A673 (cell line): ENCODE data around the gene TOP2A. TPM values are rescaled to one million over a fixed set of nuclear protein-coding genes. Genes with fewer than 3 reads are reported as not detected.

Experiments used
- BruUV-seq: library from RNA; stranded (reverse); fragments of 400-500 nt; replicated peaks from 2 replicates; lab custom pipeline; 2021; lab: Mats Ljungman, UMichigan
- CTCF ChIA-PET: fragments of 300-600 bp; sonication (Branson Sonifier 250); formaldehyde crosslinking; loops from one replicate; lab custom pipeline; 2022; ENCODE audit warnings: antibody characterized with exemption; lab: Charles Lee
- POLR2A ChIA-PET: fragments of 300-600 bp; sonication (Branson Sonifier 250); formaldehyde crosslinking; loops from one replicate; lab custom pipeline; 2022; ENCODE audit warnings: antibody characterized with exemption; ENCODE audit not compliant: low non-redundant PET; lab: Charles Lee
- DNase-seq: peaks from one replicate; pipeline ENCODE4 v3.0.0-alpha.2; 2015; ENCODE audit warnings: low spot score
- H3K27ac ChIP-seq: fragments of 200-600 bp; sonication (generic); 2 replicates; pipeline ENCODE4 v1.5.1; 2016; ENCODE audit warnings: mixed run types, low read depth, mild to moderate bottlenecking, mixed read lengths, antibody characterized with exemption, low read length; ENCODE audit not compliant: poor library complexity, severe bottlenecking
- H3K27me3 ChIP-seq: fragments of 200-600 bp; sonication (generic); replicated peaks from 2 replicates; pipeline ENCODE4 v1.6.1; 2017; ENCODE audit warnings: mixed run types, low read depth, mild to moderate bottlenecking, mixed read lengths, antibody characterized with exemption, low read length; ENCODE audit not compliant: insufficient read depth, poor library complexity
- H3K36me3 ChIP-seq: fragments of 200-600 bp; sonication (generic); 2 replicates; pipeline ENCODE4 v1.6.1; 2016; ENCODE audit warnings: mixed run types, mild to moderate bottlenecking, mixed read lengths, antibody characterized with exemption, low read length; ENCODE audit not compliant: insufficient read depth, poor library complexity, severe bottlenecking
- H3K4me1 ChIP-seq: fragments of 200-600 bp; sonication (generic); 2 replicates; pipeline ENCODE4 v1.6.1; 2017; ENCODE audit warnings: mixed run types, mild to moderate bottlenecking, mixed read lengths, antibody characterized with exemption, low read length; ENCODE audit not compliant: insufficient read depth, poor library complexity, severe bottlenecking
- H3K4me3 ChIP-seq: fragments of 200-600 bp; sonication (generic); 2 replicates; pipeline ENCODE4 v1.5.1; 2016; ENCODE audit warnings: low read depth, mixed run types, mild to moderate bottlenecking, mixed read lengths, low read length; ENCODE audit not compliant: poor library complexity, severe bottlenecking
- H3K9me3 ChIP-seq: fragments of 200-600 bp; sonication (generic); 2 replicates; pipeline ENCODE4 v1.6.1; 2016; ENCODE audit warnings: mixed run types, low read depth, mild to moderate bottlenecking, mixed read lengths, antibody characterized with exemption, low read length; ENCODE audit not compliant: poor library complexity, severe bottlenecking
- CTCF ChIP-seq: fragments of 300-800, 200-600 bp; sonication (generic); conservative IDR thresholded peaks from 2 replicates; pipeline ENCODE4 v1.5.1; 2017; ENCODE audit warnings: low read depth, mild to moderate bottlenecking, antibody characterized with exemption, low read length, moderate library complexity, mixed read lengths
- EZH2 ChIP-seq: fragments of 200-600 bp; sonication (generic); IDR thresholded peaks from 2 replicates; pipeline ENCODE4 v1.6.1; 2017; ENCODE audit warnings: borderline replicate concordance, low read depth, mild to moderate bottlenecking, mixed read lengths, antibody characterized with exemption, low read length; ENCODE audit not compliant: poor library complexity, severe bottlenecking
- intact Hi-C: fragments of 100-400 bp; cut with micrococcal nuclease; formaldehyde crosslinking; loops from one replicate; pipeline ENCODE4 v1.10.0; 2022; ENCODE audit not compliant: unreplicated experiment
- total RNA-seq: library from RNA; stranded (reverse); gene quantifications from 2 replicates; pipeline ENCODE4 v1.2.3, GENCODE V29; 2021

Gene TOP2A
- total RNA-seq, 1 experiment from 2014 or later: 188 TPM

- no TSS peak for BruUV-seq
- no peak overlapping the region for H3K4me3 ChIP-seq
- H3K36me3 ChIP-seq: peaks cover 9% of the 10 kb centered on the region
- H3K9me3 ChIP-seq: no peaks in the 10 kb centered on the region
- H3K4me1 ChIP-seq: peaks cover 76% of the 10 kb centered on the region
- intact Hi-C loops: no loop called here
- ChIA-PET CTCF (no interaction called here), POLR2A (no interaction called here)
- no peak overlapping the region for H3K27ac ChIP-seq
- no peaks in the 10 kb centered on the region for H3K27me3 ChIP-seq
- no peak for DNase-seq
- TF ChIP-seq CTCF (no peak), EZH2 (no peak)
These were observed 69.6 kb downstream of the TOP2A start for GRCh38 chr17:40348136-40348504.

GRCh38 chr17:40347319-40348135, 70.2 kb downstream of the TOP2A start:
- no peak overlapping the region for H3K27ac ChIP-seq

GRCh38 chr17:40346765-40347158, 70.9 kb downstream of the TOP2A start:
- no peaks in the 10 kb centered on the region for H3K27me3 ChIP-seq
- BruUV-seq: no TSS peak
- no peak overlapping the region for H3K27ac ChIP-seq
- H3K36me3 ChIP-seq: no peaks in the 10 kb centered on the region
- DNase-seq: no peak
- ChIA-PET CTCF (no interaction called here), POLR2A (no interaction called here)
- H3K9me3 ChIP-seq: no peaks in the 10 kb centered on the region
- H3K4me3 ChIP-seq: no peak overlapping the region
- intact Hi-C loops: no loop called here
- H3K4me1 ChIP-seq: peaks cover 73% of the 10 kb centered on the region
- no peak for TF ChIP-seq EZH2
- no peak for TF ChIP-seq CTCF

More at GRCh38 chr17:40347319-40348135, 70.2 kb downstream of the TOP2A start:
- POLR2A ChIA-PET: no interaction called here
- TF ChIP-seq CTCF (no peak), EZH2 (no peak)
- CTCF ChIA-PET: no interaction called here
- Histone ChIP-seq H3K9me3 (no peaks in the 10 kb centered on the region), H3K36me3 (peaks cover 4% of the 10 kb centered on the region), H3K4me1 (peaks cover 76% of the 10 kb centered on the region), H3K27me3 (no peaks in the 10 kb centered on the region), H3K4me3 (no peak overlapping the region)
- BruUV-seq: no TSS peak
- intact Hi-C loops: no loop called here
- DNase-seq: no peak
